Astrocyte of the spinal cord (primary cell): ENCODE measurements around the gene KIF1A.

Experiments
- DNase-seq: peaks from one replicate; pipeline ENCODE4 v3.0.0; 2011; ENCODE audit warnings: low read depth, low spot score
- H3K4me3 ChIP-seq: 2 replicates; pipeline ENCODE4 v1.5.1; 2011; ENCODE audit warnings: low read depth, mild to moderate bottlenecking, low read length, moderate library complexity
- in situ Hi-C: cut with HindIII; loops from 2 replicates; pipeline ENCODE4 v1.10.0; 2017; ENCODE audit warnings: low sequenced_read_pairs
- TF ChIP-seq, protein P1 (sequence below): IDR thresholded peaks from 2 replicates; pipeline ENCODE4 v1.5.1; 2012; ENCODE audit warnings: low read depth, mild to moderate bottlenecking, low read length, inconsistent platforms

The KIF1A gene

DNA sequence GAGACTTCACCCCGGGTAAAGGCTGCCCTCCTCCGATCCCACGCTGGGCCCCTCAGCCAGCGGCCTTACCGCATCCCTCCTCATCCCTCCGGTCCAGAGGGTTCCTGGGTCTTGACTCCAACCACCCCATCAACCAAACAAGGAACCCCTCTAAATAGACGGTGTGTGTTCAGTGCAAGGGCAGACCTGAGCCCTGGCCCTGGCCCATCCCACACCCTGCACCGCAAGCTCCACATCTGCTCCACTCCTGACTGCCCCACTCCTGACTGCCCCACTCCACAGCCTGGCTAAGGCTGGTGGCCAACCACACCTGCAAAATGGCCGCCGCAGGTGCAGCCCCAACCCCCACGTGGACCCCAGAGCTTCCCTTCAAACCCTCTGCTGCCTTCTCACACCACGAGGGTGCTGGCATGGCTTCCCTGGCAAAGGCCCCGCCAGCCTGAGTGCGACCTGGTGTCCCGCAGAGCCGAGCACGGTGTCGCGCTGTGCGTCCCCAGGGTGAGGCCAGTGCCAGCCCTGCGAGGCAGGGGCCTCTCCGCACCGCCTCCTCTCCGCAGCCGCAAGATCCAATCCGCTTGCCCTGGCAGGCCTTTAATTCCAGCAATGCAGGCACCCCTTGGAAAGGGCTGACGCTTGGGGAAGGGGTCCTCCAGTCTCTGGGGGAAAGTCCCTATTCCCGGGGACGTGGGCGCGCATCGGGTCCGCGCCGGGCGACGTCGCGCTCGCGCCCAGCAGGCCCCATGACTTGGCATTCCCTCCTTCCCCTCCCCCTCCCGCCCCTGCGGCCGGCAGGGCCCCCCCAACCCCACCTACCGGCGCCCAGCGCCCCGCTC, 1.5 kb downstream of the KIF1A start:
- H3K4me3 ChIP-seq, result no peak overlapping the region
- no peak for DNase-seq

DNA sequence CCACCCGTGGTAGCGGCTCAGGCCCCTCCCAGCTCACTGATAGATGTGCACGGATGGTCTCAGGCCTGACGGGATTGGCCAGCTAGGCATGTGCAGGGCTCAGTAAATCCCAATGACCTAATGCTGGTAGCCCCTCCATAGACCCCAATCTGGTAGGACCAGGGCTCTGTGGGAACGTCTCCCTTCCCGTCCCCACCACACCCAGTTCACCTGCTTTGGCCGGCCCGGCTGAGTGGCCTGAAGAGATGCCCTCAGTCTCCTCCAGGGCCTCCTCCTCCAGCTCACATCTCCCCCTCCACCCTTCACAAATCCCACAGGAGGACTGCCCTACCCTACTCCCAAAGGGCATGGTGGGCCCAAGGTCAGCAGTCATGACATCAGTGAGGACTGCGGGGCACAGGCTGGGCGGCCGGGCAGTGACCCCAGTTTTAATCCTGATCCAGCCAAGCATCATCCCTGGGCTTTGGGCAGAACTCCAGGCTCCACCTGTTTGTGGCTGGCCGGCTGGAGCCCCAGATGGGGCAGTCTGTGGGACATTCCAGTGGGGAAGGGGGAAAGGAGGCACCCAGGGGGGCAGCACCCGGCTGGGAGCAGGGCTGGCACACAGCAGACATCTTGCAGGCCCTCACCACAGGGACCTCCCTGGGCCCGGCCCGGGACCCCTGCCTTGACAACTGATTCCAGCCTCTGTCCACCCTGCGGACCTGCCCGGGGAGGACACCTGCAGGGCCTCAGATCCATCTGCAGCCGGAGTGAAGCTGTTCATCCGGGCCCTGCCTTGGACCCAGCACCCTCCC, 2.3 kb downstream of the KIF1A start:
- no peak for DNase-seq
- TF ChIP-seq, protein P1, sequence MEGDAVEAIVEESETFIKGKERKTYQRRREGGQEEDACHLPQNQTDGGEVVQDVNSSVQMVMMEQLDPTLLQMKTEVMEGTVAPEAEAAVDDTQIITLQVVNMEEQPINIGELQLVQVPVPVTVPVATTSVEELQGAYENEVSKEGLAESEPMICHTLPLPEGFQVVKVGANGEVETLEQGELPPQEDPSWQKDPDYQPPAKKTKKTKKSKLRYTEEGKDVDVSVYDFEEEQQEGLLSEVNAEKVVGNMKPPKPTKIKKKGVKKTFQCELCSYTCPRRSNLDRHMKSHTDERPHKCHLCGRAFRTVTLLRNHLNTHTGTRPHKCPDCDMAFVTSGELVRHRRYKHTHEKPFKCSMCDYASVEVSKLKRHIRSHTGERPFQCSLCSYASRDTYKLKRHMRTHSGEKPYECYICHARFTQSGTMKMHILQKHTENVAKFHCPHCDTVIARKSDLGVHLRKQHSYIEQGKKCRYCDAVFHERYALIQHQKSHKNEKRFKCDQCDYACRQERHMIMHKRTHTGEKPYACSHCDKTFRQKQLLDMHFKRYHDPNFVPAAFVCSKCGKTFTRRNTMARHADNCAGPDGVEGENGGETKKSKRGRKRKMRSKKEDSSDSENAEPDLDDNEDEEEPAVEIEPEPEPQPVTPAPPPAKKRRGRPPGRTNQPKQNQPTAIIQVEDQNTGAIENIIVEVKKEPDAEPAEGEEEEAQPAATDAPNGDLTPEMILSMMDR, result no peak
- H3K4me3 ChIP-seq, result no peak overlapping the region
- in situ Hi-C loops, result no loop called here

More for the DNA sequence above, 1.5 kb downstream of the KIF1A start:
- in situ Hi-C loops, result no loop called here
- TF ChIP-seq, protein P1, result no peak

DNA sequence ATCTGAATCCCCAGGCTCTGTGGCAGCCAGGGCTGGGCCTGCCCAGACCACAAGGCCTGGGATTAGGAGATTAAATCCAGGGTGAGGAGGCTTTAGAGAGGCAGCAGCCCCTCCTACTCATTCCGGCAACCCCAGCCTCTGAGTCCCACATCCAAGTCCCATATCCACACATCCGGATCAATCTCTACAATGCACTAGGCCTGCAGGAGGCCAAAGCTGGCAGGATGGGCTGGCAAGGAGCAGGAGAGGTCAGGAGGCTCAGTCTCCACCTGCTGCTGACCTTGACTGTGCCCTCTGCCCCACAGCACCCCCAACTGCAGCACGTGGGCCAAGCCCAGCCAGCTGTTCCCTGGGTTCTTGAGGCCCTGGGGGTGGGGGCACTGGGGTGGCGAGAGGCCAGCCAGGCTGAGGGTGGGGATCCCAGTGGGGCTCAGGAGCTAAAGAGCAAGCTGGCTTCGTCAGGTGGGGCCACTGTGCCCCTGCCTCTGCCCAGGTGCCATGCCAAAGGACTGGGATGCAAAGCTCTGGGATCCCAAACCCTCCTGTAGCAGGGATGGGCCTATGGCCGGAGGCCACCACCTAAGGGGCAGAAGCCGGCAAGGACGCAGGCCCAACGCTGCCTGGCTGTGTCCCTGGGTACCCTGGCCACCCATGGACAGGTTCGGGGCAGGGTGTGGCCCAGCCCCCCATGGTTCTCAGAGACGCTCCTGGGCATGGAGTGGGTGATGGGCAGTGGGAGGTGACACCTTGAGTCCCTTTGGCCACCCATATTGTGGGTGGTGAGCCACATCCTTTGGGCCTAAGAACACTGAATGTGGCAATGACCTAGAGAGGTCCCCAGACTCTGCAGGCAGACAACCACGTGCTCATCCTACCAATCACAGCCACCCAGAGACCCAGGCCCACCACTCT, 3.2 kb downstream of the KIF1A start:
- no peak overlapping the region for H3K4me3 ChIP-seq
- in situ Hi-C loops, result no loop called here
- TF ChIP-seq, protein P1, result no peak
- DNase-seq, result no peak

DNA sequence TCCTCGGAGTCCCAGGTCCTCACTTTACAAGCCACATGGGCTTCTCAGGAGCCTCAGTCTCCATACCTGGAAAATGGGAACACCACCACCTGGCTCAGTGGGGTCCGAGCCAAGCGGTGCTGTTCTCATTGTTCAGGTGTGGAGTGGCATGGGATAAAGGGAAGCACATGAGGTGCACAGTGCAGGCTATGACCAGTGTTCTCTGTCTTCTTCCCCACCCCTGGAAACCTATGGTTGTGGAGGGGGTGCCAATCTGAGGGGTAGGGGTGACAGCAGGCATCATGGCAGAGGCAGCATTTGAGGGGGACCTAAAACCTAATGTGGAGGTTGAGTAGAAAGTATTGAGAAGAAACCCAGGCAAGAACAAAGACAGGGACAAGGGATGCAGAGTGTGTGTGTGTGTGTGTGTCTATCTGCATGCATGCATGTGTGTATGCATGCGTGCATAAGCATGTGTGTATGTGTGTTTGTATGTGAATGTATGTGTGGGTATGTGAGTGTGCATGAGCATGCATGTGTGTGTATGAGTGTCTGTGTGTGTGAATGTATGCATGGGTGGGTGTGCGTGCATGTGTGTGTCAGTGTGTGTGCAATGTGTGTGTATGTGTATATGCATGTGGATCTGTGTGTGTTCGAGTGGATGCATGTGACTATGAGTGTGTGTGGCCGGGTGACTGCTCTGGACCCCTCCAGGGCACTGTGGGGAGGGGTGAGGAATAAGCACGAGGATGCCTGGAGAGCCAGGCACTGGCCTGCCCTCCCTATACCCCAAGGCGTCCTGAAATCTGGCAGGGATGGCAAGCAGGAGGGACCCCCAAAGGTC, 4.0 kb downstream of the KIF1A start:
- TF ChIP-seq, protein P1, result no peak
- in situ Hi-C loops, result no loop called here
- H3K4me3 ChIP-seq, result no peak overlapping the region
- DNase-seq, result no peak

DNA sequence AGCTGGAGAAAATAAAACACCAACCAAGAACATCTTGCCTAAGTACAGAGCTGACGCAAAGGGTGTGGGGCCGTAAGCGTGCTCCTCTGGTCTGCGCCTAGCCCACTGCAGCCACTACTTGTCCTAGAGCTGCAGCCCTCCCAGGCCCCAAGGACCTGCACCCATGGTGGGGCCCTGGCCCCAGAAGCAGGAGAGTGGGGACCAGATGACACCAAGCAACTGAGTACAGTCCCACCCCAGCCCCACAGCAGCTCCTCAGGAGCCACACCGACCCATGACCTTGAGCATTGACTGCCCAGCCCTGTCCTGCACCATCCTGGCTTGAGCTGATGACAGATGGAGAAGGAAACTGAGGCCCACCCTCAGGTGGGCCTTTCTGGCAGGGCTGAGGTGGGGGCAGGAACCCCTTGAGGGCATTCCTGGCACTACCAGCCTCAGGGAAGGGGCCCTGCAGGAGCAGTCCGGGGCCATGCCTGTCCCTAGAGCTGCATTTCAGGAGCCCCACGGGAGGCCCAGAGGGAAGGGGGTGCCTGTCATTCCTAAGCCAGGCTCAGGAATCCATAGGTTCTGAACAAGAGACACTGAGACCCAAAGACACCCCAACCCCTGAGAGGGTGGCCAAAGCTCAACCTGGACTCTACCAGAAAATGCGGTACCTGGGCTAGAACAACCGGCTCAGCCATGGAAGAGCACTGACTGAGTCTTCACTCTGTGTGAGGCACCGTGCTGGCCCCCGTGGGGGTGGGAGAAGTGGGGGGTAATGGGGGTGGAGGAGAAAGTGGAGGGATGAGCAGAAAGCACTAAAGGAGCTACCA, 4.9 kb downstream of the KIF1A start:
- DNase-seq, result no peak
- TF ChIP-seq, protein P1, result no peak
- in situ Hi-C loops, result no loop called here
- H3K4me3 ChIP-seq, result no peak overlapping the region
